Left lung (tissue), 10 donors: Measurements from ENCODE around the gene SLC44A3. TPM values are rescaled to one million over a fixed set of nuclear protein-coding genes. Genes with fewer than 3 reads are reported as not detected.

Source experiments
- ATAC-seq: fragments of 200-7000 bp; cut with Tn5 transposase; one replicate; pipeline ENCODE4 v1.9.1; 2020; ENCODE audit warnings: moderate library complexity
- DNase-seq, 4 donors: peaks; one replicate each; pipeline ENCODE4 v3.0.0-alpha.2; 2013 to 2020
- H3K27ac ChIP-seq, 2 donors: fragments of 200-600 bp; sonication (generic) in 1 of 2; one replicate each; pipeline versions ENCODE4 v1.5.0 to v1.8.0; 2020 to 2021
- H3K27me3 ChIP-seq, 2 donors: fragments of 200-600 bp; sonication (generic) in 1 of 2; one replicate each; pipeline versions ENCODE4 v1.5.0 to v1.8.0; 2020 to 2021
- H3K36me3 ChIP-seq, 2 donors: fragments of 200-600 bp; sonication (generic) in 1 of 2; one replicate each; pipeline versions ENCODE4 v1.5.0 to v1.8.0; 2020 to 2021
- H3K4me1 ChIP-seq, 2 donors: fragments of 200-600 bp; one replicate each; pipeline ENCODE4 v1.8.0; 2021
- H3K4me3 ChIP-seq, 2 donors: fragments of 200-600 bp; sonication (generic) in 1 of 2; one replicate each; pipeline versions ENCODE4 v1.5.0 to v1.8.0; 2020 to 2021; ENCODE audit warnings: mild to moderate bottlenecking in 1 of 2
- H3K9me3 ChIP-seq, 2 donors: fragments of 200-600 bp; sonication (generic) in 1 of 2; one replicate each; pipeline versions ENCODE4 v1.5.0 to v1.8.0; 2020 to 2021
- CTCF ChIP-seq, 2 donors: fragments of 200-600 bp; sonication (generic) in 1 of 2; IDR thresholded peaks; one replicate each; pipeline versions ENCODE4 v1.5.0 to v1.8.0; 2021; ENCODE audit warnings: antibody characterized with exemption in 2 of 2
- intact Hi-C, 2 donors: fragments of 100-400 bp; cut with DNase I; formaldehyde crosslinking; loops; one replicate each; pipeline versions ENCODE4 v1.11.2 to v1.14.2; 2022
- polyA plus RNA-seq, 6 donors: library from polyadenylated mRNA; unstranded; fragments of 120-200 nt; gene quantifications; one replicate each; pipeline ENCODE4 v1.2.1, GENCODE V29; 2013; ENCODE audit not compliant: insufficient read length in 6 of 6
- total RNA-seq, 2 donors: library from RNA; stranded (reverse); fragmentation: NEBNext Ultra II Directional; extraction: Animal tissue kit (Norgen Biotek cat#: 25700); gene quantifications; one replicate each; pipeline ENCODE4 v1.2.1, GENCODE V29; 2021
- donor health status: DM: no; HTN: yes; CAD: no.
- donor health status: DM: no; HTN: no; CAD: no.

The SLC44A3 gene
- total and polyA plus RNA-seq, 8 donors, result 14.1 to 49.9 (median 37.6) TPM

GRCh38 chr1:94874423-94874822 lies 54.3 kb downstream of the SLC44A3 start:
- TF ChIP-seq CTCF (IDR thresholded peaks at IDR 0.05), result no peak
- intact Hi-C loops, result no loop called here
- Histone ChIP-seq H3K9me3 (no peaks in the 10 kb centered on the region), H3K4me3 (no peak overlapping the region), H3K4me1 (no peaks in the 10 kb centered on the region), H3K27ac (no peak overlapping the region), H3K36me3 (no peaks in the 10 kb centered on the region), H3K27me3 (no peaks in the 10 kb centered on the region)
- DNase-seq (no peak), ATAC-seq (peak; percentile 89)

- intact Hi-C loops, result no loop called here
- H3K9me3 ChIP-seq, result no peaks in the 10 kb centered on the region
- H3K4me1 ChIP-seq, result no peaks in the 10 kb centered on the region
- TF ChIP-seq CTCF (IDR thresholded peaks at IDR 0.05), result no peak
- no peak overlapping the region for H3K27ac ChIP-seq
- no peak for ATAC-seq
- H3K27me3 ChIP-seq, result no peaks in the 10 kb centered on the region
- no peak for DNase-seq
- H3K36me3 ChIP-seq, result no peaks in the 10 kb centered on the region
- no peak overlapping the region for H3K4me3 ChIP-seq
Observed at GRCh38 chr1:94875794-94876193, 55.6 kb downstream of the SLC44A3 start.

- intact Hi-C loops, result no loop called here
- Histone ChIP-seq H3K9me3 (no peaks in the 10 kb centered on the region), H3K27ac (no peak overlapping the region), H3K4me3 (no peak overlapping the region), H3K27me3 (no peaks in the 10 kb centered on the region), H3K4me1 (no peaks in the 10 kb centered on the region), H3K36me3 (no peaks in the 10 kb centered on the region)
- DNase-seq (no peak), ATAC-seq (no peak)
- no peak for TF ChIP-seq CTCF (IDR thresholded peaks at IDR 0.05)
Observed at GRCh38 chr1:94876362-94876761, 56.2 kb downstream of the SLC44A3 start.

- no peak overlapping the region for H3K27ac ChIP-seq
- no peak for ATAC-seq
- H3K9me3 ChIP-seq, result no peaks in the 10 kb centered on the region
- H3K36me3 ChIP-seq, result no peaks in the 10 kb centered on the region
- H3K27me3 ChIP-seq, result no peaks in the 10 kb centered on the region
- no peaks in the 10 kb centered on the region for H3K4me1 ChIP-seq
- no peak overlapping the region for H3K4me3 ChIP-seq
- intact Hi-C loops, result no loop called here
- no peak for TF ChIP-seq CTCF (IDR thresholded peaks at IDR 0.05)
- no peak for DNase-seq
Observed at GRCh38 chr1:94878329-94878728, 58.2 kb downstream of the SLC44A3 start.

GRCh38 chr1:94883691-94884090 lies 63.5 kb downstream of the SLC44A3 start:
- Histone ChIP-seq H3K4me3 (no peak overlapping the region), H3K27me3 (no peaks in the 10 kb centered on the region), H3K36me3 (no peaks in the 10 kb centered on the region), H3K9me3 (no peaks in the 10 kb centered on the region), H3K27ac (peak overlapping the region; percentile 10 to 76), H3K4me1 (peaks cover 11 to 15% of the 10 kb centered on the region in 2 donors)
- ATAC-seq, result peak; percentile 76
- no peak for TF ChIP-seq CTCF (IDR thresholded peaks at IDR 0.05)
- peak in 1 of 4 donors; percentile 22 for DNase-seq
- intact Hi-C loops, result no loop called here
